ENCODE data around the gene TTC23.

The TTC23 gene

GRCh38 chr15:99148851-99149276, 100.5 kb downstream of the TTC23 start:
- no peak for DNase-seq (ENCODE audit: low read depth)
- TF ChIP-seq MYC (IDR thresholded peaks at IDR 0.05; ENCODE audit: low read depth, low read length), result no peak
- no peak for TF ChIP-seq POLR2A (IDR thresholded peaks at IDR 0.05; ENCODE audit: extremely low read depth, insufficient read length)
- no peak for TF ChIP-seq MAX (IDR thresholded peaks at IDR 0.05; ENCODE audit: low read depth, low read length)
- TF ChIP-seq CTCF (IDR thresholded peaks at IDR 0.05; ENCODE audit: low read depth, low read length), result no peak
- no peak overlapping the region for H3K4me3 ChIP-seq (ENCODE audit: low read depth, low read length)

DNA sequence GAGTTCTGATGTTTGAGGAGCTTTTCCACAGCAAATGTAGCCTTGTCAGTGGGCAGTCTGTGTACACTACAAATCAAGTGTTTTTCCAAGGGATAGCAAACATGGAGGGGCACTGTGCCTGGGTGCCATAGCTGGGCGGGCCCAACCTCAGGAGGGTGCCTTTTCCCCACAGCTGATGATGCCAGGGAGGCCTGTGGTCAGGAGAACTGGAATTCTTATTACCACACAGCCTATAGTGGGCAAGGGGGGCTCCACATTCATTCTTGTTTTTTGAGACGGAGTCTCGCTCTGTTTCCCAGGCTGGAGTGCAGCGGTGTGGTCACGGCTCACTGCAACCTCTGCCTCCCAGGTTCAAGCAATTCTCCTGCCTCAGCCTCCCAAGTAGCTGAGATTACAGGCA, 102.7 kb downstream of the TTC23 start:
- H3K4me3 ChIP-seq (ENCODE audit: low read depth, low read length), result no peak overlapping the region
- TF ChIP-seq CTCF (IDR thresholded peaks at IDR 0.05; ENCODE audit: low read depth, low read length) (no peak), POLR2A (IDR thresholded peaks at IDR 0.05; ENCODE audit: extremely low read depth, insufficient read length) (no peak), MAX (IDR thresholded peaks at IDR 0.05; ENCODE audit: low read depth, low read length) (no peak), MYC (IDR thresholded peaks at IDR 0.05; ENCODE audit: low read depth, low read length) (no peak)
- DNase-seq (ENCODE audit: low read depth), result no peak

DNA sequence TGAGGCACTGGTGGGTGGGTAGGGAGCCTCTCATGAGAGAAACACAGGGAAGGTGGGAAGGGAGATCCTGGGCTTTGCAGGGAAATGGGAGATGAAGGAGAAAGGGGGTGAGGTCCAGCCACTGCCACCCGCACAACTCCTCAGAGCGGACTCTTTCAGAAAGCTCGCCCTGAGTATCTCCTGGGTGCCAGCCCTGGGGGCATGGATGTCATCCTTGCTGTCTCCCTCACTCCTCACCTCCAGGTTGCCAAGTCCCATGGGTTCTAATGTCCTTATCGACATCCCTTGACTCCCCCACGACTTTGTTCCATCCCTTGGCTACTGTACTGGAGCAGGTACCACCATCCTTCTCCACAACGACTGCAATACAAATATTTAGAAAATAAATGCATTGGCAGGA, 103.6 kb downstream of the TTC23 start:
- no peak overlapping the region for H3K4me3 ChIP-seq (ENCODE audit: low read depth, low read length)
- DNase-seq (ENCODE audit: low read depth), result no peak

GRCh38 chr15:99145005-99145404, 104.4 kb downstream of the TTC23 start:
- no peak for DNase-seq (ENCODE audit: low read depth)
- H3K4me3 ChIP-seq (ENCODE audit: low read depth, low read length), result no peak overlapping the region
- TF ChIP-seq MAX (IDR thresholded peaks at IDR 0.05; ENCODE audit: low read depth, low read length), result no peak
- TF ChIP-seq CTCF (IDR thresholded peaks at IDR 0.05; ENCODE audit: low read depth, low read length), result no peak
- no peak for TF ChIP-seq MYC (IDR thresholded peaks at IDR 0.05; ENCODE audit: low read depth, low read length)
- no peak for TF ChIP-seq POLR2A (IDR thresholded peaks at IDR 0.05; ENCODE audit: extremely low read depth, insufficient read length)

More for the DNA sequence above, 103.6 kb downstream of the TTC23 start:
- TF ChIP-seq MAX (IDR thresholded peaks at IDR 0.05; ENCODE audit: low read depth, low read length) (no peak), CTCF (IDR thresholded peaks at IDR 0.05; ENCODE audit: low read depth, low read length) (no peak), POLR2A (IDR thresholded peaks at IDR 0.05; ENCODE audit: extremely low read depth, insufficient read length) (no peak), MYC (IDR thresholded peaks at IDR 0.05; ENCODE audit: low read depth, low read length) (no peak)

DNA sequence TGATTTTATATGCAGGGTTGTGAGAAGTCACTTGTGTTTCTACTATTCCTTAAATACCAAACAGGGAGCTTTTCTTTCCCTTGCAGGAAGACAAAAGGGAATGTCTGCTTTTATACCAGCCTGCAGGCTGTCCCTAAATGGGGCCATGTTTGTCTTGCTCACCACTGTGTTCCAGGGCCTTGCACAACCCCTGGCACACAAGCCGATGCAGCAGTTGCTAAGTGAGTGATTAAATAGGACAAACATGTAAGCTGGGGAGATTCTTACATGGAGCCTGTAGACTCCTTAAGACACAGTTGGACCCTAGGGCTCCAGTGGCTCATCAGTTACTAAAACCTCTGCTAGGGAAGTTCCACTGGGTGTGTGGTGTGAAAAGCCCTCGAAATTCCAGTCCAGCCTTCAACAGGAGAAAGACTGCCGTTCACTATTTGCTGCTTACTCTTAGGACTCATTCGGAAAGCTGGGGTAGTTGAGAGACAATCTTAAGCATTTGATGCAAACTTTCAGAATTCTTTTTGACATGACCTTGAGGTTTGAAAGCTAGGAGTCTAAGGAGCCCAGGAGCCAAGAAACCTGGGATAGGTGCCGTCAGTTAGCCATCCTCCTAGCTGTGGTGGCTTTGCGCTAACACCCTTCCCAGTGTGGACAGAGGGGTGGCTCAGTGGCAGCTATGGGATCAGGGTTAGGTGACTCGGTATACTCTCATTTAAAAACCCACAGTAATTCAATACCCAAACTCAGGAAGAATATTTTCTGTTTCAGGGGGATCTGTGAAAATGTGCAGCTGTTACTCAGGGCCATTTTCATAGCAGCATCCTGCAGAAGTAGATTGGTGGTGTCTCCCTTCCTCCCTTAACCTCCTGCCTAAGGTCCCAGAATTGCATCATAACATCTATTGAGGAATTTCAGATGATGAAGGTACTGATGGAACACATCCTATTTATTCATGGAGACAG, 105.4 kb downstream of the TTC23 start:
- TF ChIP-seq MYC (IDR thresholded peaks at IDR 0.05; ENCODE audit: low read depth, low read length) (no peak), MAX (IDR thresholded peaks at IDR 0.05; ENCODE audit: low read depth, low read length) (no peak), CTCF (IDR thresholded peaks at IDR 0.05; ENCODE audit: low read depth, low read length) (no peak), POLR2A (IDR thresholded peaks at IDR 0.05; ENCODE audit: extremely low read depth, insufficient read length) (no peak)
- no peak for DNase-seq (ENCODE audit: low read depth)
- no peak overlapping the region for H3K4me3 ChIP-seq (ENCODE audit: low read depth, low read length)
